Transverse colon (tissue), 3 donors: ENCODE data around the gene RBBP8.

Source experiments
- POLR2A ChIP-seq: fragments of 450-650 bp; IDR thresholded peaks from one replicate; pipeline ENCODE4 v1.6.1; 2016; ENCODE audit warnings: antibody characterized with exemption, mild to moderate bottlenecking, moderate library complexity
- TF ChIP-seq, protein P1 (sequence below), 5 experiments: fragments of 200-600 bp in 3 of 5; fragments of 450-650 bp in 2 of 5; sonication (generic) in 3 of 5; IDR thresholded peaks; 1 replicate in 2 of 5; 2 replicates in 3 of 5; pipeline ENCODE4 v1.5.1; 2016 to 2017; ENCODE audit warnings: antibody characterized with exemption in 5 of 5, inconsistent platforms in 3 of 5, mild to moderate bottlenecking in 2 of 5, moderate library complexity in 1 of 5

DNA sequence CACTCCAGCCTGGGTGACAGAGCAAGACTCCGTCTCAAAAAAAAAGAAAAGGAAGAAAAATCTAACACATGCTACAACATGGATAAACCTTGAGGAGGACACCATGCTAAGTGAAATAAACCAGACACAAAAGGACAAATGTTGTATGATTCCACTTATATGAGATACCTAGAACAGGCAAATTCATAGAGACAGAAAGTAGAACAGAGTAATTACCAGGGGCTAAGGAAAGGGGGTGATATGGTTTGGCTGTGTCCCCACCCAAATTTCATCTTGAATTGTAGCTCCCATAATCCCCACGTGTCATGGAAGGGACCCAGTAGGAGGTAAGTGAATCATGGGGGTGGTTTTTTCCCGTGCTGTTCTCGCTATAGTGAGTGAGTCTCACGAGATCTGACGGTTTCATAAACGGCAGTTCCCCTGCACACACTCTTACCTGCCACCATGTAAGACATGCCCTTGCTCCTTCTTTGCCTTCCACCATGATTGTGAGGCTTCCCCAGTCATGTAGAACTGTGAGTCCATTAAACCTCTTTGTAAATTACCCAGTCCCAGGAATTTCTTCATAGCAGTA is 110.8 kb downstream of the RBBP8 start:
- TF ChIP-seq, protein P1, sequence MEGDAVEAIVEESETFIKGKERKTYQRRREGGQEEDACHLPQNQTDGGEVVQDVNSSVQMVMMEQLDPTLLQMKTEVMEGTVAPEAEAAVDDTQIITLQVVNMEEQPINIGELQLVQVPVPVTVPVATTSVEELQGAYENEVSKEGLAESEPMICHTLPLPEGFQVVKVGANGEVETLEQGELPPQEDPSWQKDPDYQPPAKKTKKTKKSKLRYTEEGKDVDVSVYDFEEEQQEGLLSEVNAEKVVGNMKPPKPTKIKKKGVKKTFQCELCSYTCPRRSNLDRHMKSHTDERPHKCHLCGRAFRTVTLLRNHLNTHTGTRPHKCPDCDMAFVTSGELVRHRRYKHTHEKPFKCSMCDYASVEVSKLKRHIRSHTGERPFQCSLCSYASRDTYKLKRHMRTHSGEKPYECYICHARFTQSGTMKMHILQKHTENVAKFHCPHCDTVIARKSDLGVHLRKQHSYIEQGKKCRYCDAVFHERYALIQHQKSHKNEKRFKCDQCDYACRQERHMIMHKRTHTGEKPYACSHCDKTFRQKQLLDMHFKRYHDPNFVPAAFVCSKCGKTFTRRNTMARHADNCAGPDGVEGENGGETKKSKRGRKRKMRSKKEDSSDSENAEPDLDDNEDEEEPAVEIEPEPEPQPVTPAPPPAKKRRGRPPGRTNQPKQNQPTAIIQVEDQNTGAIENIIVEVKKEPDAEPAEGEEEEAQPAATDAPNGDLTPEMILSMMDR (IDR thresholded peaks at IDR 0.05) = no peak
- TF ChIP-seq POLR2A = no peak
